22Rv1 (cell line): Measurements from ENCODE around the gene CDK5RAP2.

Experiments
- ZFX ChIP-seq: fragments of 450-650 bp; IDR thresholded peaks from 2 replicates; pipeline ENCODE4 v1.6.1; 2017; ENCODE audit warnings: antibody characterized with exemption, borderline replicate concordance
- TF ChIP-seq, protein P1 (sequence below): fragments of 450-650 bp; IDR thresholded peaks from 2 replicates; pipeline ENCODE4 v1.5.1; 2017; ENCODE audit warnings: mild to moderate bottlenecking

DNA sequence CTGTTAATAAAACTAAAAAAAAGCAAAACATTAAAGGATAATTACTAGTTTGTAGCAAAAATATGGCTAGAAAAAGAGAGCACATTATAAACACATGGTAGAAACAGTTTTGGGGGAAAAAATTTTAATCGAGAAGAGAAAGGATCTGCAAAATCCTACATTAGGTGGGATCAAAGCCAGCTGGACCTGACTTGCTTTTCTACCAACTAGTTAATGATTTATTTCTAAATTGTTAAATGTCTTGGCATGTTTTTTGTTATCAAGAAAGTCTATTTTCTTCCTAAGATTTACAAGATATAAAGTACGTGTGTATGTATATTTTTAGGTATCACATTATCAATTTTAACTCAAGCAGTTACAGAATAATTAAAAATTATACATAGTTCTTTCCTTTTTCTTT is 47.1 kb upstream of the CDK5RAP2 start:
- TF ChIP-seq, protein P1, sequence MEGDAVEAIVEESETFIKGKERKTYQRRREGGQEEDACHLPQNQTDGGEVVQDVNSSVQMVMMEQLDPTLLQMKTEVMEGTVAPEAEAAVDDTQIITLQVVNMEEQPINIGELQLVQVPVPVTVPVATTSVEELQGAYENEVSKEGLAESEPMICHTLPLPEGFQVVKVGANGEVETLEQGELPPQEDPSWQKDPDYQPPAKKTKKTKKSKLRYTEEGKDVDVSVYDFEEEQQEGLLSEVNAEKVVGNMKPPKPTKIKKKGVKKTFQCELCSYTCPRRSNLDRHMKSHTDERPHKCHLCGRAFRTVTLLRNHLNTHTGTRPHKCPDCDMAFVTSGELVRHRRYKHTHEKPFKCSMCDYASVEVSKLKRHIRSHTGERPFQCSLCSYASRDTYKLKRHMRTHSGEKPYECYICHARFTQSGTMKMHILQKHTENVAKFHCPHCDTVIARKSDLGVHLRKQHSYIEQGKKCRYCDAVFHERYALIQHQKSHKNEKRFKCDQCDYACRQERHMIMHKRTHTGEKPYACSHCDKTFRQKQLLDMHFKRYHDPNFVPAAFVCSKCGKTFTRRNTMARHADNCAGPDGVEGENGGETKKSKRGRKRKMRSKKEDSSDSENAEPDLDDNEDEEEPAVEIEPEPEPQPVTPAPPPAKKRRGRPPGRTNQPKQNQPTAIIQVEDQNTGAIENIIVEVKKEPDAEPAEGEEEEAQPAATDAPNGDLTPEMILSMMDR = no peak
- no peak for TF ChIP-seq ZFX
